BLaER1 (cell line): Measurements from ENCODE around the gene PHACTR4.

Experiments used
- H3K27ac ChIP-seq: shearing (Covaris generic); formaldehyde crosslinking; 2 replicates; pipeline ENCODE4 v1.8.1; 2022
- H3K27me3 ChIP-seq: shearing (Covaris generic); formaldehyde crosslinking; 2 replicates; pipeline ENCODE4 v1.8.1; 2022
- H3K36me3 ChIP-seq: shearing (Covaris generic); formaldehyde crosslinking; 2 replicates; pipeline ENCODE4 v1.8.1; 2022
- H3K4me1 ChIP-seq: shearing (Covaris generic); formaldehyde crosslinking; 2 replicates; pipeline ENCODE4 v1.8.1; 2022
- H3K4me2 ChIP-seq: shearing (Covaris generic); formaldehyde crosslinking; 2 replicates; pipeline ENCODE4 v1.8.1; 2022
- H3K4me3 ChIP-seq: shearing (Covaris generic); formaldehyde crosslinking; 2 replicates; pipeline ENCODE4 v1.8.1; 2022
- H3K9ac ChIP-seq: shearing (Covaris generic); formaldehyde crosslinking; 2 replicates; pipeline ENCODE4 v1.8.1; 2022
- H3K9me3 ChIP-seq: shearing (Covaris generic); formaldehyde crosslinking; 2 replicates; pipeline ENCODE4 v1.8.1; 2022
- H4K20me1 ChIP-seq: shearing (Covaris generic); formaldehyde crosslinking; 2 replicates; pipeline ENCODE4 v1.8.1; 2022
- Cebpa-rat ChIP-seq: shearing (Covaris generic); IDR thresholded peaks from 2 replicates; pipeline ENCODE4 v1.8.1; 2022

PHACTR4 gene

GRCh38 chr1:28480308-28480707 is 110.8 kb downstream of the PHACTR4 start:
- H3K4me1 ChIP-seq, result no peaks in the 10 kb centered on the region
- no peaks in the 10 kb centered on the region for H4K20me1 ChIP-seq
- no peak overlapping the region for H3K27ac ChIP-seq
- H3K9ac ChIP-seq, result no peak overlapping the region
- no peaks in the 10 kb centered on the region for H3K9me3 ChIP-seq
- no peak overlapping the region for H3K4me2 ChIP-seq
- peaks cover 97% of the 10 kb centered on the region for H3K36me3 ChIP-seq
- no peak overlapping the region for H3K4me3 ChIP-seq
- no peak for TF ChIP-seq Cebpa-rat
- no peaks in the 10 kb centered on the region for H3K27me3 ChIP-seq

- no peak overlapping the region for H3K4me3 ChIP-seq
- peaks cover 99% of the 10 kb centered on the region for H3K36me3 ChIP-seq
- no peak overlapping the region for H3K4me2 ChIP-seq
- H4K20me1 ChIP-seq, result no peaks in the 10 kb centered on the region
- no peaks in the 10 kb centered on the region for H3K4me1 ChIP-seq
- no peaks in the 10 kb centered on the region for H3K9me3 ChIP-seq
- no peak overlapping the region for H3K27ac ChIP-seq
- no peak for TF ChIP-seq Cebpa-rat
- no peak overlapping the region for H3K9ac ChIP-seq
- H3K27me3 ChIP-seq, result no peaks in the 10 kb centered on the region
Measured at GRCh38 chr1:28482138-28482537, 112.6 kb downstream of the PHACTR4 start.

DNA sequence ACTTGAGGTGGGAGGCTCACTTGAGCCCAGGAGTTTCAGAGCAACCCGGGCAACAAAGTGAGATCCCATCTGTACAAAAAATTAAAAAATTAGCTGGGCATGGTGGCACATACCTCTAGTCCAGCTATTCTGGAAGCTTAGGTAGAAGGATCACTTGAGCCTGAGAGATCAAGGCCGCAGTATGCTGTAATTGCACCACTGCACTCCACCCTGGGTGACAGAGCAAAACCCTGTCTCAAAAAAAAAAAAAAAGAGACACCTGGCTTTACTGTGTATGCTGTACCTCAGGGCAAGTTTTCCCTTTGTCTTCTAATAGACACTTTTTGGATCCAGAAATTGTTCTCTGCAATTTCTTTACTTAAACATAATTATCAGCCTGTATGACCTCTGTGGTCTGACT is 113.2 kb downstream of the PHACTR4 start:
- no peak overlapping the region for H3K4me2 ChIP-seq
- H3K4me1 ChIP-seq, result no peaks in the 10 kb centered on the region
- no peaks in the 10 kb centered on the region for H3K9me3 ChIP-seq
- H3K4me3 ChIP-seq, result no peak overlapping the region
- no peaks in the 10 kb centered on the region for H3K27me3 ChIP-seq
- no peak overlapping the region for H3K27ac ChIP-seq
- peaks cover 99% of the 10 kb centered on the region for H3K36me3 ChIP-seq
- no peak overlapping the region for H3K9ac ChIP-seq
- TF ChIP-seq Cebpa-rat, result no peak
- no peaks in the 10 kb centered on the region for H4K20me1 ChIP-seq

DNA sequence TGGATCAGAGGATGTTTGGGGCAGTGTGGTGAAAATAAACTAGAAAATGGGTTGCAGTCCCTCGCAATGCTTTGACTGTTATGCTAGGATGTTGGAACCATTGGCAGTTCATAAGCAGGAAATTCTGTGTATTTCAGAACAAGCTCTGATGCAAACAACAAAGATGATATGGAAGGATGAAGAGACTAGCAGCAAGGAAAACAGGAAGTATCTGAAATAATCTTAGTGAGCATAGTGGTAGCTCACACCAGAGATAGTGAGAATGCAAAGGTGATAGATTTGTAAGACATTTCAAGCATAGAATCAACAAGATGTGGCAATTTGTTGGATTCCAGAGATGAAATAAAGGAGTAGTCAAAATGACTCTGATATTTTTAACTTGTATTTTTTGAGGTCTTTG is 125.2 kb downstream of the PHACTR4 start:
- no peaks in the 10 kb centered on the region for H3K9me3 ChIP-seq
- no peaks in the 10 kb centered on the region for H4K20me1 ChIP-seq
- no peaks in the 10 kb centered on the region for H3K27me3 ChIP-seq
- H3K4me3 ChIP-seq, result no peak overlapping the region
- TF ChIP-seq Cebpa-rat, result no peak
- H3K4me2 ChIP-seq, result no peak overlapping the region
- H3K4me1 ChIP-seq, result peaks cover 20% of the 10 kb centered on the region
- H3K9ac ChIP-seq, result no peak overlapping the region
- H3K36me3 ChIP-seq, result peaks cover 81% of the 10 kb centered on the region
- no peak overlapping the region for H3K27ac ChIP-seq

- no peaks in the 10 kb centered on the region for H4K20me1 ChIP-seq
- peak overlapping the region; percentile 49; the same call in 1 of the 2 replicates for H3K4me2 ChIP-seq
- H3K4me3 ChIP-seq, result no peak overlapping the region
- TF ChIP-seq Cebpa-rat, result no peak
- no peaks in the 10 kb centered on the region for H3K27me3 ChIP-seq
- no peaks in the 10 kb centered on the region for H3K9me3 ChIP-seq
- H3K9ac ChIP-seq, result 0 out of 2 replicates have a peak overlapping the region, but pooled peaks have one; percentile 49
- H3K36me3 ChIP-seq, result peaks cover 44% of the 10 kb centered on the region
- H3K4me1 ChIP-seq, result peaks cover 23% of the 10 kb centered on the region
- no peak overlapping the region for H3K27ac ChIP-seq
Measured at GRCh38 chr1:28499553-28499952, 130.0 kb downstream of the PHACTR4 start.

GRCh38 chr1:28501925-28502324 is 132.4 kb downstream of the PHACTR4 start:
- H3K27me3 ChIP-seq, result no peaks in the 10 kb centered on the region
- no peak overlapping the region for H3K9ac ChIP-seq
- peaks cover 30% of the 10 kb centered on the region for H3K4me1 ChIP-seq
- no peak for TF ChIP-seq Cebpa-rat
- H3K27ac ChIP-seq, result no peak overlapping the region
- no peaks in the 10 kb centered on the region for H3K9me3 ChIP-seq
- peaks cover 28% of the 10 kb centered on the region for H3K36me3 ChIP-seq
- H4K20me1 ChIP-seq, result peaks cover 4% of the 10 kb centered on the region
- no peak overlapping the region for H3K4me3 ChIP-seq
- H3K4me2 ChIP-seq, result no peak overlapping the region

GRCh38 chr1:28503117-28503516 is 133.6 kb downstream of the PHACTR4 start:
- peaks cover 34% of the 10 kb centered on the region for H3K36me3 ChIP-seq
- H3K4me1 ChIP-seq, result peaks cover 26% of the 10 kb centered on the region
- no peak overlapping the region for H3K27ac ChIP-seq
- TF ChIP-seq Cebpa-rat, result no peak
- H3K4me2 ChIP-seq, result no peak overlapping the region
- peaks cover 16% of the 10 kb centered on the region for H4K20me1 ChIP-seq
- H3K9me3 ChIP-seq, result no peaks in the 10 kb centered on the region
- no peaks in the 10 kb centered on the region for H3K27me3 ChIP-seq
- H3K9ac ChIP-seq, result no peak overlapping the region
- no peak overlapping the region for H3K4me3 ChIP-seq

DNA sequence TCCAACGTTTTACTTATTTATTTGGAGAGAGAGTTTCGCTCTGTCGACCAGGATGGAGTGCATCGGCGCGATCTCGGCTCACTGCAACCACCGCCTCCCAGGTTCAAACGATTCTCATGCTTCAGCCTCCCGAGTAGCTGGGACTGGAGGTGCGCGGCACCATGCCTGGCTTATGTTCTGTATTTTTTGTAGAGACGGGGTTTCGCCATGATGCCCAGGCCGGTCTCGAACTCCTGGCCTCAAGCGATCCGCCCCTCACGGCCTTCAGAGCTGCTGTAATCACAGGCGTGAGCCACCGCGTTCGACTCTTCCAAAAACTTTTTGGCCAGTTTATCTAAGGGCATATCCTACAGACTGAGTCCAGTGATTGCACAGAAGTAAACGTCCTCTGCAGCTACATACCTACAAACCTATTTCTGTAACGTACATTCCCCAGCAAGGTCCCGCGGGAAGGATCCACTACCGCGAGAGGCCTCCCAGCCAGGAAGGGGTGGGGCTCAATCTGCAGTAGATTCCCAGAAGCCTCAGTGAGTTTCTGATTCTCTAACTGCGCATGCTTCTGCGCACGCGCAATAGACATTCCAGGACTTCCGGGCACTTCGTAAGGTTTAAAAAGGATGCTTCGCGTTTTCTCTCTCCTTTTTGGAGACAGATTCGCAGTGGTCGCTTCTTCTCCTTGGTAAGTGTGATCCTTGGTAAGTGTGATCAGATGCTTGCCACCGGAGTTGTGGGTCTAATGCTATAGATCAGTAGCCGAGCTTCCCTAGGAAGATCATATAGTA is 136.1 kb downstream of the PHACTR4 start, which contains the start of gene RCC1:
TSS of gene RCC1 (plus strand) at position 638 of the 782 bp plus-strand sequence. CDS start 23,824 bp downstream, outside the sequence.
- peaks cover 41% of the 10 kb centered on the region for H4K20me1 ChIP-seq
- H3K4me2 ChIP-seq, result peak within 1 kb of the TSS; percentile 95
- H3K4me3 ChIP-seq, result peak within 1 kb of the TSS; percentile 83
- peak within 1 kb of the TSS; percentile 99 for H3K27ac ChIP-seq
- no peaks in the 10 kb centered on the region for H3K9me3 ChIP-seq
- no peak for TF ChIP-seq Cebpa-rat
- peaks cover 54% of the 10 kb centered on the region for H3K36me3 ChIP-seq
- H3K4me1 ChIP-seq, result peaks cover 35% of the 10 kb centered on the region
- peak within 1 kb of the TSS; percentile 100 for H3K9ac ChIP-seq
- no peaks in the 10 kb centered on the region for H3K27me3 ChIP-seq

GRCh38 chr1:28506907-28507246 is 137.3 kb downstream of the PHACTR4 start:
- peak overlapping the region; percentile 95 for H3K4me2 ChIP-seq
- peaks cover 54% of the 10 kb centered on the region for H4K20me1 ChIP-seq
- no peaks in the 10 kb centered on the region for H3K27me3 ChIP-seq
- no peaks in the 10 kb centered on the region for H3K9me3 ChIP-seq
- H3K4me3 ChIP-seq, result peak overlapping the region; percentile 83
- TF ChIP-seq Cebpa-rat, result no peak
- peaks cover 57% of the 10 kb centered on the region for H3K36me3 ChIP-seq
- peaks cover 47% of the 10 kb centered on the region for H3K4me1 ChIP-seq
- H3K27ac ChIP-seq, result peak overlapping the region; percentile 99
- peak overlapping the region; percentile 100 for H3K9ac ChIP-seq

GRCh38 chr1:28507247-28507645 is 137.7 kb downstream of the PHACTR4 start:
- Histone ChIP-seq H3K27me3 (no peaks in the 10 kb centered on the region), H3K4me1 (peaks cover 50% of the 10 kb centered on the region), H3K36me3 (peaks cover 59% of the 10 kb centered on the region), H3K9ac (peak overlapping the region; percentile 100), H3K27ac (peak overlapping the region; percentile 99), H4K20me1 (peaks cover 57% of the 10 kb centered on the region), H3K4me3 (peak overlapping the region; percentile 83), H3K4me2 (peak overlapping the region; percentile 95), H3K9me3 (no peaks in the 10 kb centered on the region)
- no peak for TF ChIP-seq Cebpa-rat
